Measurements from ENCODE around the gene HSD11B2.
A peak's percentile ranks its signal among the peaks of the same experiment; 100 is the strongest.

HSD11B2 gene

GRCh38 chr16:67430977-67431774 is at the start of gene HSD11B2:
Gene HSD11B2 (plus strand): TSS chr16:67431121. CDS start chr16:67431249, 128 bp downstream.
- peak; percentile 85 for DNase-seq

- DNase-seq: peak; percentile 2
Measured at GRCh38 chr16:67383284-67383683, 47.6 kb upstream of the HSD11B2 start.

- DNase-seq: no peak
Measured at GRCh38 chr16:67384778-67385510, 46.0 kb upstream of the HSD11B2 start.

GRCh38 chr16:67386861-67387455 is 44.0 kb upstream of the HSD11B2 start:
- DNase-seq: no peak

- no peak for DNase-seq
Measured at GRCh38 chr16:67387479-67388079, 43.3 kb upstream of the HSD11B2 start.

GRCh38 chr16:67388191-67388590 is 42.7 kb upstream of the HSD11B2 start:
- DNase-seq: peak; percentile 21

GRCh38 chr16:67388591-67388990 is 42.3 kb upstream of the HSD11B2 start:
- peak; percentile 40 for DNase-seq

GRCh38 chr16:67389911-67390815 is 40.8 kb upstream of the HSD11B2 start:
- DNase-seq: no peak

- no peak for DNase-seq
Measured at GRCh38 chr16:67390816-67391423, 40.0 kb upstream of the HSD11B2 start.

GRCh38 chr16:67391424-67392300 is 39.3 kb upstream of the HSD11B2 start:
- no peak for DNase-seq

- no peak for DNase-seq
Measured at GRCh38 chr16:67392301-67393059, 38.4 kb upstream of the HSD11B2 start.

- peak; percentile 93 for DNase-seq
Measured at GRCh38 chr16:67393111-67393787, 37.7 kb upstream of the HSD11B2 start, which contains the start of gene TPPP3. Gene TPPP3 (minus strand): TSS chr16:67393498. CDS start chr16:67391111, 2,387 bp downstream.

GRCh38 chr16:67393788-67394154 is 37.1 kb upstream of the HSD11B2 start:
- no peak for DNase-seq

- DNase-seq: peak; percentile 70
Measured at GRCh38 chr16:67394155-67395104, 36.5 kb upstream of the HSD11B2 start.

GRCh38 chr16:67395105-67395457 is 35.8 kb upstream of the HSD11B2 start:
- DNase-seq: no peak

GRCh38 chr16:67395458-67396158 is 35.3 kb upstream of the HSD11B2 start:
- no peak for DNase-seq
